HG03520 (cell line): Measurements from ENCODE around the gene PRICKLE1.

Experiments
- ATAC-seq: cut with Tn5 transposase; IDR thresholded peaks from one replicate; pipeline ENCODE4 v1.9.1; 2021; ENCODE audit warnings: mild to moderate bottlenecking, moderate library complexity; ENCODE audit not compliant: unreplicated experiment

PRICKLE1 gene

DNA sequence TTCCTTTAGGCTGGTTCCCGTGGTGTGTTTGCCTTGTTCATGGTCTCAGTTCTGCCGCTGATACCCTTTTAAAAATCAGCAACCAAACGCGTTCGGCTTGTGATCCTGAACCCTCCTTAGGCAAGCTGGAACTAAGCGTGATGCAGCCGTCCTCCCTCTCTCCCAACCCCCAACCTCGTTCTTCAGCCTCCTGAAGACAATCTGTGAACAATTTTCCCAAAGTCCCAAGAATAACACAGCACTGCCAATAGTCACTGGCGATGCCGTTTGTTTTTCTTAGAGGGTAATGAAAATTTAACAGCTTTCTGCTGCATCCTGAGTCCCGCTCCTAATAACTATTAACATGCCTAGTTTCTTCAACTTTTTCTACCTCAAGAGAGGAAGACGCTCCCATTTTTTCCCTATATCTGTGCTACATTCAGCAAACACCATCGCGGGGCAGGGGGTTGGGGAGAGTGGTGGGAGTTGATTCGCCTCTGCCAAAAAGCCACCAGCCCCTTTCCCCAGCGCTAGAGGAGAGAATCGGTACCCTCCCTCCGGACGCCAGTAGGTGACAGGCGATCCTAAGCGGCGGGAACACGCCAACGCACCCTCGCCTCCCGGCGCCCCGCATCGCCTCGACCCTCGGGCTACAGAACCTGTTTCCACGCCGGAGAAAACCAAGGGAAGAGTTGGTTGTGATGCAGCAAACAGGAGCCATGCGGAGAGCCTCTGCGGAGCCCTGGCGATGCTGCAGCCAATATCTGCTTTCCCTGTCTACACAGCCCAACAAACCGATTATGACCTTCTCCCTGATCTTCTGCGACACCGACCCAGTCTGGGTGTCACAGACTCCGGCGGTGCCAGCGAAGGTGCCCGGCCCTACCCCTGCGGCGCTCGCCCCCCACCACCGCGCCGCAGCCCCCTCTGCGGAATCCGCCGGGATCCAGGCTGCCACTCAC is 752 bp downstream of the PRICKLE1 start:
- ATAC-seq: peak; percentile 2

DNA sequence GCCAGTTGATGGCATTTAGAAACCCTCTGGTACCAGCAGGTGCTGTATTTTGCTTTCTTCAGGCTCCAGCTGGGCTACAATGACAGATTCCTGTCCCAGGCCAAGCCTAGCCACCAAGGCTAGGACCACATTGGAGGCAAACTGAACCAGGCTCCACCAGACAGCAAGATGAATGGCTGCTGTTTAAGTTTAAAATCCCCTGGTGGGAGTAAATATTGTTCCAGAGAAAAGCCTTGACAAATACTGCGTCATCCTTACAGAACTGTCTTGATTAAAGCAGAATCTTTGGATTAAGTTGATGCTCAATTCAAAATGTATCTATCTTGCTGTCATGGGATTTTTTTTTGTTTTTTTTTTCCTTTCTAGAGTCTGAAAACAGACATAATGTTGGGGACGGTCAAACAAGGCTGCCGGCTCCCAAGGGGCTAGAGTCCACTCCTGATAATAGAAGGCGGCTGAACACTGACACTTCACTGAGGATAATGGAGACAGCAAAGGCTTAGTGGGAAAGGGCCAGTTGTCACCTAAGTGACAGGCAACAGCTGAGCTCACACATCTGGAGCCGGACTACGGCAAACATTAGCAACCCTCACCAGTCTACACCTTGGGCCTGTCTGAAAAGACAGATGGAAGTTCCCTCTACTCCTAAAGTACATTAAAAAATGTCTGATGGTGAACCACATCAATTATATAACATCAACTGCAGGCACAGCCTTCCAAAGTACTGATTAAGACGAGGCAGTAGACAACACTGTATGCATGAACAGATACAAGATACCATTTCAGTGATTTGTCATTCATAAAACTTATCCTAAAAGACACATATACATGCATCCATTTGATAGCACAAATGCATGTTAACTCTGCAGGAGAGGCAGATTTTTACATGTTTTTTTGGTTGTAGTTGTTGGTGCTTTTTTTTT is 1.7 kb downstream of the PRICKLE1 start:
- ATAC-seq: no peak

DNA sequence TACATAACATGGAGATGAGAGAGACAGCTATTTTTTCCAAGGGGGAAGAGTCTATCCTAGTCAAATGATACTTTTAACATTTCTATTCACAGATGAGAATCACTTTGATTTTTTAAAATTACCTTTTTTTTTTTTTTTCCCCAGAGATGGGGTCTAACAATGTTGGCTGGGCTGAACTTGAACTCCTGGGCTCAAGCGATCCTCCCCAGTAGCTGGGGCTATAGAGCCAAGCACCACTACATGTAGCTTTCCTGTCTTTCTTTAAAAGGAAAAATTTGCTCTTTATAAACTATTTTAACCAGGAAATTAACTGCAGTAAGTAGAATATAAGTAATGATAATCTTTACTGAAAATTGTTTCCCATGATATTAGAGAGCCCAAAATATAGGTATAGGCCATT is 3.3 kb downstream of the PRICKLE1 start:
- no peak for ATAC-seq

DNA sequence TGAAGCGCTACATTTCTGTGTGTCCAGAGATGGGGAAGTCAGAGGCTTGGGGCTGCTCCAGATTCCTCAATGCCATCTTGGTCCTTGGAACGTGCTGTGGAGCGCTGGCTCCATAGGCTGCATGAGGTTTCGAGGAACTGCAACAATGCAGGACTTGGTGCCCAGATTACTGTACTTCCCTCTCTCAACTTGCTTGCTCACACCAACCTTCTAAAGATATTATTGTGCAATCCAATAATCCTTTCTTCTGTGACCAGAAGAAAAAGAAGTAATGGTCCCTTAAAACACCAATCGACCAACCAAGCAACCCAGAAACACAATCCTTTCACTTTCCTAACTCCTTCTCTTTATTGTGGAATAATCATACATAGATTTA is 3.7 kb downstream of the PRICKLE1 start:
- ATAC-seq: no peak

DNA sequence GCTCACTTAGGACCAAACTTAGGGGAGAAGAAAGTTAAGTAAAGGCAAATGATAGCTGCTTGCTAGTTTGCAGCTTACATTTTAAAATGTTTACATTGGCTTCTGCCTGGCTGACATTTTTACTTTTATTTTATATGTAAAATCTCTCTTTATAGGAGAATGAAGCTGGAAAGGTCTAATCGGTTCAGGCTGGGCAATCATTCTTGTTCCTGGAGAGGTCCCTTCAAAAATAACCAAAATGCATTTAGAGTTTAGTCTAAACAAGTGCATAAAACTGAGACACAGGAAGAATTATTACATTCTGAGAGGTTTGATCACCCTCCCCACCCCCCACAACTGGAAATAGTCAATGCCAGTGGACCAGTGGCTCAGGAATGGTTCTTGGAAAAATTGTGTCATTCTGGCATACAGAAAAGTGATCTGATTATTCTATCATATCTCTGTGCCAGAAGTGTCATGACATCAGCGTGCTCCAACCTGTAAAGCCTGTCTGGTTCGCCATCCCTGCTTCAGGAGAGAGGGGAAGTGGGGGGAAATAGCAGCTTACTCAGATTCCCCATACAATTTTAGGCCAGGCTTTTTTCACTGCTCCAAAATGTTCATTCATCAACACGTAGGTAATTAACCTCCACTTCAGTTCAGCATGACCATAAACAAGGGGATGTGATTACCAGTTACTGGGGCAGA is 4.2 kb downstream of the PRICKLE1 start:
- no peak for ATAC-seq

DNA sequence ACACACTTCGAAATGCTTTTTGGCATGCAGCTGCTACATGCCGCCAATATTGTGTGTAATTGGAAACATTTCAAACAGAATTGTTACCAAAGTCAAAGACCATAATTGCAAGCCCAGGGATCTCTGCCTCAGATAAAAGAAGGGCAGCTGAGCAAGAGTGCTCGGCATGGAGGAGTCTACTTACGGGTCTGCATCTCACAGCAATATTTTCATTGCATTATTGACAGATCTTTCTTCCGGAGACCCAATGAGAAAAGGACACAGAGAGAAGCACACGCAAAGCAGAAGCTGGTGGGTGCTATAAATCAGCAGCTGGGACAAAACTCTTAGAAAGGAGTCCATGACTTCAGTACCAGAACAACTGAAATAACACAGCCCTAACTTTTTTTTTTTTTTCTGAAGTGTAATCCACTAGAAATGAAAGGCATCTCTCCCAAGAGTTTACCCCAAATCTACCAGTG is 4.9 kb downstream of the PRICKLE1 start:
- no peak for ATAC-seq

DNA sequence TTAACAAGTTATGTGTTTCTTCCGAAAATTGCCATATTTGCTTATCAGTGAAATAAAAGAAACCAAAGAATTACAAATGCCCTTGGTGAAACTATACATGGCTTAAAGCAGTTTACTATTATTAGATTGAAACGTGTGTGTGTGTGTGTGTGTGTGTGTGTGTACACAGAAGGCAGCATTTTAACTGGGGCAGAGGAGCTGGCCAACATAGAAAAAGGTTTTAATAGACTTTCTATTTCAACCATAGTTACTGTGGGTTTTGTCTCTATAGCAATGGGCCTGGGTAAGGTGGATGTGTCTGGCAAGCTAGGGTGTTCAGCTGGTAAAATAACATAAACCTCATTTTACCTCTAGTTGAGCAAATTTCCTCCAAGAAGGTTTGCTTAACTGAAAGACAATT is 6.5 kb downstream of the PRICKLE1 start:
- ATAC-seq: no peak

DNA sequence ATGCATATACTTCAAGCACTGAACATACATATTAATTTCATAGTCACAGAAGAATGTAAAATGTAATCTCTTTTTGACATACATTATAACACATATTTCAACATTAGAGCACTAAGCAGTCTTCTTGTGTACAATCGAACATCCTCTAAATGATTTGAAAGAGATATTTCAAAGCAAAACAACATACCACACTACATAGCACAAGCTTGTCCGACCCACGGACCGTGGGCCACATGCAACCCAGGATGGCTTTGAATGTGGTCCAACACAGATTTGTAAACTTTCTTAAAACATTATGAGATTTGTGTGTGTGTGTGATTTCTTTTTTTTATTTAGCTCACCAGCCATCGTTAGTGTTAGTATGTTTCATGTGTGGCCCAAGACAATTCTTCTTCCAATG is 7.0 kb downstream of the PRICKLE1 start:
- no peak for ATAC-seq

DNA sequence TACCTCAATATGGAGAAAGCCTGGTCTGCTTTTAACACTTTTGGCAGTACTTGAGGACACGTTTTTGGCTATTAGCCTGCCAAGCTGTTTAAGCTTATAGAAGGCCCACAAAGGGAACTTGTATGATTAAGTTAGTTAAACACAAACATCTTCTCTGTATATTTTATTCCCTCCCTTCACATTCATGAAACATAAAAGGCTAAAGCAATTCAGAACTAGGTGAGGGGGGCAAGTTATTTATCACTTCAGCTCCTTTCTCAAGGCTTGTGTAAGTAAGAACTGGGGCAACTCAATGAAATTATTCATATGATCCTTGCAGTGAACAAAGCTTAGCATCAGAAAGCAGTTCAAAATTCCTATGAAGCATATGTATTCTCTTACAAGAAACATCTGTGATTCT is 7.5 kb downstream of the PRICKLE1 start:
- no peak for ATAC-seq

DNA sequence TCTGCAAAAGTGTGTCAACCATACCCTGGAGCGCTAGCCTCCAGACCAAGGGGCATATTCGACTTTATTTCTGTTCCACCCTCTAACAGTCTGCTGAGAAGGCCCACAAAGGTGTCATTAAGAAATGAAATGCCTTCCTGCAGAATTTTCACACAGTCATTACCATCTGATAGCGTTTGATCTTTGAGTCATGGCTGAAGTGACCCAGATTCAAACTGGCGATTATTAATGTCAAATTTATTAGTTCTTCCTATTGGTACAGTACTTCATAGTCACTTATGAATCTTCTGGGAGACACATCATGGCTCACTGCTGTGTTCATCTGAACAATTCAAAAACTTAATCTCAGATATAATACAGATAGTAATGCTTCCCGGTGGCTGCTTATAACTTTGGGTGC is 13.2 kb downstream of the PRICKLE1 start:
- no peak for ATAC-seq

DNA sequence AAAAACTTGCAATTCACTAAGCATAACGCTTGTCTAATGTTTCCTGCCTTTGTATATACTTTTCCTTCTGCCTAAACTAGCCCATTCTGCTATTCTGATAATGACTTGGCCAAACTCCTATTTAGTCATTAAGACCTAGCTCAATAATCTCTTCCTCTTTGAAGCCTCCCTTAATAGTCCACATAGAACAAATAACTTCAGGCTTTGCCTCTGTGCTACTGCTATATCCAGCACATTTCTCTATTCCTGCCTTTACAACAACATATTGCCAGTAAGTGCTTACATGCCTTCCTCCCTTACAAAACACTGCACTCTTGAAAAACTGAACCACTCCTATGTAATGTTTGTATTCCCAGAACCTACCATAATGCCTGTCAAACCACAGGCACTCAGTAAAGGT is 13.8 kb downstream of the PRICKLE1 start:
- no peak for ATAC-seq

DNA sequence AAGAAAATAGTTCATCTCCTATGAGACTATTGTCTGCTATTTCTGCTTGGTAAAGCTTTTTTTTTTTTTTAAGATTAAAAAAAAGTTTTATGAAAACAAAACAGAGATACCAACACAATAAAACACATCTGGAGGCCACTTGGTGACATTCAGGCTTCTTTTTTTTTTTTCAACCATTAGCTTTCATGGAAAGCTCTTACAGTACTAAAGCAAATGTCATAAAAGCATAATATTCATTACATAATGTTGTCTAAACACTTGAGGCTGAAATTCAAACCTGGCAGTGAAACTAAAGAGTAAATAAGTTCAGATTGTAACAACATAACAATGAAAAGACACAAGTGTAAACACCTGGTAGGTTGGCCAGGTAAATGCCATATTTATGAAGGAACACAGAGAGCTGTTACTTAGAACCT is 14.7 kb downstream of the PRICKLE1 start:
- no peak for ATAC-seq

DNA sequence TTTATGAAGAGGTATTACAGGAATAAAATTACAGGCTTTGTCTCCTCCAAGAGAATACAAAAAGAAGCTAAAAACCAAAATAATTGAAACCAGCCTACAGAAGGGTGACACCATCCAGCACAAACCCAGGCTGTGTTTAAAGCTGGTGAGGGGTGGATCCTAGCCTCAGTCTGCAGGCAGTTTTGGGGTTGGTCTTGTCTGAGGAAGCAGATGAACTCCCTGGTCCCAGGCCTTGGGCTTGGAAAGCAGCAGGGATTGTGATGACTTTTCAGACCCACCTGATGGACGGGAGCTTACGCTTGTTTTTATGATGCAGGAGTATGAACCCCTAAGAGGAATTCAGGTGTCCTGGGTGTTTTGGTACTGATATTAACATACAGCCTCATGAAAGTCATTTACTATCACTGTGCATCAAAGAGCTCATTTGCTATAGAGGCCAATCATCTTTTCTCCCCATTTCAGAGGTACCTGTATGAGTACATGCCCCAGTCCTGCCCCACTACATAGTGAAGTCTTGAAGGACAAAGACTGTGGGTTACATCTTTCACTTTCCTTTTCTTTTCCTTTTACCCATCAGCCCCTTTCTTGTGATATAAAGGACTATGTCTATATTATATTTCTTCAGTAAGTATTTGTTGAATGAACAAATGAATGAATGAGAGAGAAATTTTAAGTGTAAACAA is 18.1 kb downstream of the PRICKLE1 start:
- ATAC-seq: no peak

DNA sequence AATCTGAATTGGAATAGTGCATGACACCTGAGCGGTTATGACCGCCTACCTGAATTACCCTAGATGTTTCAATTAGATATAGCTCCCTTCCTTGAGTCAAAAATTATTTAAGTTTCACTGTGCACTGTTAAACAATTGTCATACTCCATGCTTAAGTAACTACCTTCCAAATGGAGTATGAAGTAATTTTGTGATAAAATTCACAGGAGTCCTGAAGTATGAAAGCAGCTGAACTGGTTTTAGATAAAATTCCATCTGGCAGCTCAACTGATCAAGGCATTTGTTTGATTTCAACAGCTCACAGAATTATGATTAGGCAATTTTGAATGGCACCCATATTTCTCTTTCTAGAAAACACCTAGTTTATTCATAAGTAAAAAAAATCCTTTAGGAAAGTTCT is 19.5 kb downstream of the PRICKLE1 start:
- ATAC-seq: no peak

DNA sequence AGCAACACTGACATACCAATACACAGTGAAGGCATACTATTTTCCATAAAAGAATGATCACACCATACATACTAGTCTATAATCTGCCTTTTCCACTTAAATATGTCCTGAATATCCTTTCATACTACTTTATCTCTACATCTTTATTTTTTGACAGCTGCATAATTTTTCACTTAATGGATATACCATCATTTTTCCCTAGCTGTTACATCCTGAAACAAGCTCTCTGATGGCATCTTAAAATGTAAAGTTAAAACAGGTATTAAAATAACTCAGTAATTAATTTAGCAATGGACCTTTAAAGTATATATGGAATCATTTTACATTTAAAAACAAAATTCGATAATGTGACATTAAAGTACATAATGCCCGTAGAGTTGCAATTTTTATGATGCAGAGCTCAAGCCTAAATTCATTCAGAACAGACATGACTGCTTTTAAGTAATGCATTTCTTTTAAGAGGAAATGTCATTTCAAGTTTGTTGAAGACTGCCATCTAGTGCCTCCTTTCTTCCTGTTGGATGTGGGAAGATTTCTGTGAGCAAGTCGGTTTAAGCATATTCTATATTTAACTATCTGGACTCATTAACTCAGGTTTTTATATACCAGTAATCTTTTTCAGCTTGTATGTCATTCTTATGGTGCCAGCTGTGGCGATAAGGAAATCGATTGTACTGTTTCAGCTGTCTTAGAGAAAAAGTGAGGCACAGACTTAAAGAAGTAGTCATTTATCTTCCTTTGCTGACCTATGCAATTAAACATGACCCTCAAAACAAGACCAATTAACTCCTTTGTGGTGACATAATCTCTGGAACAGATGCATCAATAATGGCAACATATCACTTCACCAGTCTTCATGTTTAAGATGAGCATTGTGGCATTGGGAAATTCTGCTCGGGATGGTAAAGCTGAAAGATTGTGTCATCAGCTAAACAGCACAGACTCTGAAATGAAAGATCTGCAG is 20.3 kb downstream of the PRICKLE1 start:
- ATAC-seq: no peak

DNA sequence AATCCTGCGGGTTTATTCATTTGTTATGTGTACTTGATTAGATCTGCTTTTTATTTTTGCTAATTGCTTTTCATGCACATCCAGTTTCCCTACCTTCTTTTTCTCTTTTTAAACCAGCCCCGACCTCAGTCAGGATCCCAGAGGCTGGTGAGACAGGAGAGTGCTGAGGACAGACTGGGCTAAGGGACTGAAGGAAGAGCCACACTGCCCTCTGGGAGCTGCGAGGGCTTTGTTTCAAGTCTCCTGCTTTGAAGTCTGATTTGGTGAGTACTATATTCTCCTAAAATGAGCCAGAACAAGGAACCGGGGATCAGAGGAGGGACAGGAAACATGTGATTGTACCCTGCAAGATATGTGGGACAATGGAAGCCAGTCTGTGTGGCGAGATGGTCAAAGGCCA is 23.9 kb downstream of the PRICKLE1 start:
- ATAC-seq: no peak

DNA sequence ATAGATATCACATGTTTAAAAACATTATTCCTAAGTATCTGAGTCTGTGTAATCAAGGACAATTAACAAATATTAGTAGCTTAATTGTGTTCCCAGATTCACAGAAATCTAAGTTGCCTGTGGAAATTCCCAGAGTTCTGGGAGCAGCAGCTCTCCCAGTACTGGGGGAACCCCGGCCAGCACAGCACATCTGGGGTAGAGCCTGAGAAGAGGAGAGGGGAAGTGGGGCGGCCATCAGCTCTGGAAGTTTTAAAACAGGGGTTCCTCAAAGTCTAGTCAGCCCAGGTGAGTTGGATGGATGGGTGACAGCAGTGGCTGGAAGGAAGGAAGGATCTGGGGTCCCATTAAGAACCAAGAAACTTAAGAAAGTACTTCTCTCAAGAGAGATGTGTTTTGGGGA is 24.6 kb downstream of the PRICKLE1 start:
- no peak for ATAC-seq

DNA sequence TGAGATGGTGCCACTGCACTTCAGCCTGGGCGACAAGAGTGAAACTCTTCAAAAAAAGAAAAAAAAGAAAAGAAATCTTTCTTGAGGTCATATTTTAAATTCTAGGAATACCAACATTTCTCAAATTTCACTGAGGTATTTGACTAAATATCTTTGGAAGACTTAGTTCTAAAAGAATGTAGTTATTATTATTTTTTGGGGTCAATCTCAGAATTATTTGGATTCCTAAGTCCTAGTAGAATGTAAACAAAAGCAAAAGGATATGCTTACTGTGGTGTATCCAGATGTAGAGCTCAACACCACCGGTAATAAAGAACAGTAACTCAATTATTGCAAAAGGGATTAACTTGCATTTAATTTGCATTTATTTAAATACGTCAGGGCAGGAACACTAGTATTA is 25.0 kb downstream of the PRICKLE1 start:
- no peak for ATAC-seq

DNA sequence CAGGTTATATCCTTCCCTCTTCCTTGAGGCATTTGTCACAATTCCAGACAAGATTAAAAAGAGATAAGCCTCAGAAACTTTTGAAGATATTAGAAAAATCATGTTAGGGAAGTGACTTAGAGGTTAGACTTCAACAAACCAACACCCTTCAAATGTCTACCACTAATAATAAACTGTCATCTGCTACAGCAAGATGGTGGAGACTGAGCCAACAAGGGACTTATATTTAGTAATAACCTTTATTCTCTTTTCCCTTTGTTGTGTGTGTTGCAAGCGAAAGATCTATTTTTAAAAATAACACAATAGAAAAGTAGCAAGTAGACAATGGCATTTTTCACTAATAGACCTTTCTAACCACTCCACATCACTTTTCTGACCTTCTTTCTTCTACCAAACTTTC is 28.6 kb downstream of the PRICKLE1 start:
- ATAC-seq: no peak
